Measurements from ENCODE around the gene KCNT1. TPM values are rescaled to one million over a fixed set of nuclear protein-coding genes. Genes with fewer than 3 reads are reported as not detected.
"Not testable (repeated sequence)": the region's sequence is repeated elsewhere in the genome, so short reads cannot be mapped to it uniquely, and the experiment has no call there.

The KCNT1 gene
- total RNA-seq, 2 experiments from 2014 or later = not detected

GRCh38 chr9:135666534-135667462, 35.2 kb upstream of the KCNT1 start:
- H3K27me3 Mint-ChIP-seq = no peaks in the 10 kb centered on the region
- no peaks in the 10 kb centered on the region for H3K36me3 Mint-ChIP-seq
- no peaks in the 10 kb centered on the region for H3K4me1 Mint-ChIP-seq
- DNase-seq (no peak), ATAC-seq (no peak)
- no peak overlapping the region for H3K27ac Mint-ChIP-seq
- CTCF ChIA-PET = no interaction called here
- no peak overlapping the region for H3K4me3 Mint-ChIP-seq
- H3K9me3 Mint-ChIP-seq (ENCODE audit: low read depth) = no peaks in the 10 kb centered on the region

GRCh38 chr9:135667463-135668001, 34.5 kb upstream of the KCNT1 start:
- ATAC-seq (no peak), DNase-seq (no peak)
- Mint-ChIP-seq H3K9me3 (ENCODE audit: low read depth) (no peaks in the 10 kb centered on the region), H3K4me1 (no peaks in the 10 kb centered on the region), H3K4me3 (no peak overlapping the region), H3K27me3 (no peaks in the 10 kb centered on the region), H3K36me3 (no peaks in the 10 kb centered on the region), H3K27ac (no peak overlapping the region)
- CTCF ChIA-PET = no interaction called here

GRCh38 chr9:135669018-135669417, 33.0 kb upstream of the KCNT1 start:
- CTCF ChIA-PET; H3K27ac Mint-ChIP-seq; H3K4me1 Mint-ChIP-seq; H3K9me3 Mint-ChIP-seq (ENCODE audit: low read depth); H3K27me3 Mint-ChIP-seq; H3K36me3 Mint-ChIP-seq; H3K4me3 Mint-ChIP-seq; DNase-seq; ATAC-seq: not testable (repeated sequence)

GRCh38 chr9:135669616-135670285, 32.2 kb upstream of the KCNT1 start:
- Mint-ChIP-seq H3K4me3 (no peak overlapping the region), H3K36me3 (no peaks in the 10 kb centered on the region), H3K9me3 (ENCODE audit: low read depth) (no peaks in the 10 kb centered on the region), H3K27me3 (no peaks in the 10 kb centered on the region), H3K4me1 (no peaks in the 10 kb centered on the region), H3K27ac (no peak overlapping the region)
- DNase-seq (no peak), ATAC-seq (no peak)
- CTCF ChIA-PET = no interaction called here

GRCh38 chr9:135670721-135671590, 31.0 kb upstream of the KCNT1 start:
- no peak for DNase-seq
- no peaks in the 10 kb centered on the region for H3K4me1 Mint-ChIP-seq
- H3K27ac Mint-ChIP-seq = no peak overlapping the region
- ATAC-seq = no peak
- H3K9me3 Mint-ChIP-seq (ENCODE audit: low read depth) = no peaks in the 10 kb centered on the region
- CTCF ChIA-PET = no interaction called here
- no peaks in the 10 kb centered on the region for H3K36me3 Mint-ChIP-seq
- H3K27me3 Mint-ChIP-seq = no peaks in the 10 kb centered on the region
- H3K4me3 Mint-ChIP-seq = no peak overlapping the region

- H3K9me3 Mint-ChIP-seq (ENCODE audit: low read depth) = no peaks in the 10 kb centered on the region
- CTCF ChIA-PET = no interaction called here
- no peaks in the 10 kb centered on the region for H3K27me3 Mint-ChIP-seq
- H3K4me3 Mint-ChIP-seq = no peak overlapping the region
- no peak overlapping the region for H3K27ac Mint-ChIP-seq
- ATAC-seq (no peak), DNase-seq (no peak)
- H3K4me1 Mint-ChIP-seq = no peaks in the 10 kb centered on the region
- no peaks in the 10 kb centered on the region for H3K36me3 Mint-ChIP-seq
Measured at GRCh38 chr9:135671591-135672041, 30.4 kb upstream of the KCNT1 start.

GRCh38 chr9:135672786-135673185, 29.2 kb upstream of the KCNT1 start:
- not testable (repeated sequence) for H3K36me3 Mint-ChIP-seq; H3K4me1 Mint-ChIP-seq; ATAC-seq; H3K27me3 Mint-ChIP-seq; H3K4me3 Mint-ChIP-seq; DNase-seq; H3K9me3 Mint-ChIP-seq (ENCODE audit: low read depth); H3K27ac Mint-ChIP-seq
- CTCF ChIA-PET = interaction anchor here (0.7 kb wide), 1 partner anchor 33 kb away, joined by 3 read pairs; no protein-coding TSS in a partner anchor

GRCh38 chr9:135673941-135674340, 28.0 kb upstream of the KCNT1 start:
- H3K4me1 Mint-ChIP-seq = no peaks in the 10 kb centered on the region
- H3K27me3 Mint-ChIP-seq = no peaks in the 10 kb centered on the region
- no peaks in the 10 kb centered on the region for H3K9me3 Mint-ChIP-seq (ENCODE audit: low read depth)
- no peak for DNase-seq
- CTCF ChIA-PET = no interaction called here
- no peaks in the 10 kb centered on the region for H3K36me3 Mint-ChIP-seq
- H3K27ac Mint-ChIP-seq = no peak overlapping the region
- H3K4me3 Mint-ChIP-seq = no peak overlapping the region
- no peak for ATAC-seq

GRCh38 chr9:135674977-135675376, 27.0 kb upstream of the KCNT1 start:
- no peak for ATAC-seq
- CTCF ChIA-PET = no interaction called here
- no peak overlapping the region for H3K4me3 Mint-ChIP-seq
- no peaks in the 10 kb centered on the region for H3K9me3 Mint-ChIP-seq (ENCODE audit: low read depth)
- DNase-seq = no peak
- no peaks in the 10 kb centered on the region for H3K36me3 Mint-ChIP-seq
- H3K4me1 Mint-ChIP-seq = no peaks in the 10 kb centered on the region
- H3K27ac Mint-ChIP-seq = no peak overlapping the region
- no peaks in the 10 kb centered on the region for H3K27me3 Mint-ChIP-seq

- CTCF ChIA-PET = no interaction called here
- no peaks in the 10 kb centered on the region for H3K4me1 Mint-ChIP-seq
- H3K9me3 Mint-ChIP-seq (ENCODE audit: low read depth) = no peaks in the 10 kb centered on the region
Measured at GRCh38 chr9:135676891-135677290, 25.1 kb upstream of the KCNT1 start.

GRCh38 chr9:135677641-135678168, 24.3 kb upstream of the KCNT1 start:
- H3K4me3 Mint-ChIP-seq = no peak overlapping the region
- H3K4me1 Mint-ChIP-seq = no peaks in the 10 kb centered on the region
- DNase-seq = no peak
- ATAC-seq = no peak
- CTCF ChIA-PET = no interaction called here
- no peaks in the 10 kb centered on the region for H3K36me3 Mint-ChIP-seq
- H3K9me3 Mint-ChIP-seq (ENCODE audit: low read depth) = no peaks in the 10 kb centered on the region
- no peaks in the 10 kb centered on the region for H3K27me3 Mint-ChIP-seq
- no peak overlapping the region for H3K27ac Mint-ChIP-seq

More at GRCh38 chr9:135676891-135677290, 25.1 kb upstream of the KCNT1 start:
- H3K36me3 Mint-ChIP-seq = no peaks in the 10 kb centered on the region
- DNase-seq = no peak
- H3K4me3 Mint-ChIP-seq = no peak overlapping the region
- no peak for ATAC-seq
- H3K27me3 Mint-ChIP-seq = no peaks in the 10 kb centered on the region
- H3K27ac Mint-ChIP-seq = no peak overlapping the region

GRCh38 chr9:135678236-135679017, 23.6 kb upstream of the KCNT1 start:
- H3K27ac Mint-ChIP-seq = no peak overlapping the region
- CTCF ChIA-PET = no interaction called here
- no peak overlapping the region for H3K4me3 Mint-ChIP-seq
- H3K4me1 Mint-ChIP-seq = no peaks in the 10 kb centered on the region
- no peaks in the 10 kb centered on the region for H3K36me3 Mint-ChIP-seq
- DNase-seq (no peak), ATAC-seq (no peak)
- no peaks in the 10 kb centered on the region for H3K27me3 Mint-ChIP-seq
- H3K9me3 Mint-ChIP-seq (ENCODE audit: low read depth) = no peaks in the 10 kb centered on the region
